ENCODE results near the gene OBSL1. TPM values are rescaled to one million over a fixed set of nuclear protein-coding genes. Genes with fewer than 3 reads are reported as not detected.
A peak's percentile ranks its signal among the peaks of the same experiment; 100 is the strongest.

The OBSL1 gene
- total RNA-seq, 2 donors from 2014 or later: 150 to 157 TPM

GRCh38 chr2:219615894-219616293, 44.6 kb upstream of the OBSL1 start:
- H3K4me1 ChIP-seq: peaks cover 0 to 23% of the 10 kb centered on the region in 2 donors
- no peak overlapping the region for H3K4me3 ChIP-seq
- peaks cover 27% of the 10 kb centered on the region for H3K36me3 ChIP-seq
- DNase-seq (ENCODE audit: low spot score): no peak
- H3K27ac ChIP-seq: peak overlapping the region; percentile 56 to 61
- H3K27me3 ChIP-seq: no peaks in the 10 kb centered on the region
- TF ChIP-seq CTCF (IDR thresholded peaks at IDR 0.05): no peak
- no peaks in the 10 kb centered on the region for H3K9me3 ChIP-seq

- no peak overlapping the region for H3K4me3 ChIP-seq
- TF ChIP-seq CTCF (IDR thresholded peaks at IDR 0.05): no peak
- peaks cover 27% of the 10 kb centered on the region for H3K36me3 ChIP-seq
- H3K27me3 ChIP-seq: no peaks in the 10 kb centered on the region
- no peak for DNase-seq (ENCODE audit: low spot score)
- H3K9me3 ChIP-seq: no peaks in the 10 kb centered on the region
- H3K27ac ChIP-seq: no peak overlapping the region
- peaks cover 0 to 23% of the 10 kb centered on the region in 2 donors for H3K4me1 ChIP-seq
These were observed 43.7 kb upstream of the OBSL1 start for GRCh38 chr2:219615036-219615435.

- Histone ChIP-seq H3K4me3 (no peak overlapping the region), H3K36me3 (peaks cover 27% of the 10 kb centered on the region), H3K27me3 (no peaks in the 10 kb centered on the region), H3K4me1 (peaks cover 0 to 28% of the 10 kb centered on the region in 2 donors), H3K9me3 (no peaks in the 10 kb centered on the region), H3K27ac (no peak overlapping the region)
- no peak for TF ChIP-seq CTCF (IDR thresholded peaks at IDR 0.05)
- DNase-seq (ENCODE audit: low spot score): no peak
These were observed 42.9 kb upstream of the OBSL1 start for GRCh38 chr2:219614076-219614860.

- Histone ChIP-seq H3K9me3 (no peaks in the 10 kb centered on the region), H3K27ac (no peak overlapping the region), H3K36me3 (peaks cover 33% of the 10 kb centered on the region), H3K4me3 (no peak overlapping the region), H3K4me1 (peaks cover 0 to 29% of the 10 kb centered on the region in 2 donors), H3K27me3 (no peaks in the 10 kb centered on the region)
- TF ChIP-seq CTCF (IDR thresholded peaks at IDR 0.05): no peak
- no peak for DNase-seq (ENCODE audit: low spot score)
These were observed 42.2 kb upstream of the OBSL1 start for GRCh38 chr2:219613461-219614070.

- Histone ChIP-seq H3K27ac (no peak overlapping the region), H3K36me3 (peaks cover 38% of the 10 kb centered on the region), H3K4me3 (no peak overlapping the region), H3K9me3 (no peaks in the 10 kb centered on the region), H3K27me3 (no peaks in the 10 kb centered on the region), H3K4me1 (peaks cover 0 to 24% of the 10 kb centered on the region in 2 donors)
- no peak for DNase-seq (ENCODE audit: low spot score)
- TF ChIP-seq CTCF (IDR thresholded peaks at IDR 0.05): no peak
These were observed 41.4 kb upstream of the OBSL1 start for GRCh38 chr2:219612577-219613286.
